HG03460 (cell line): ENCODE data around the gene NF2.

Experiments used
- ATAC-seq: cut with Tn5 transposase; IDR thresholded peaks from one replicate; pipeline ENCODE4 v1.9.1; 2021; ENCODE audit not compliant: unreplicated experiment

The NF2 gene

DNA sequence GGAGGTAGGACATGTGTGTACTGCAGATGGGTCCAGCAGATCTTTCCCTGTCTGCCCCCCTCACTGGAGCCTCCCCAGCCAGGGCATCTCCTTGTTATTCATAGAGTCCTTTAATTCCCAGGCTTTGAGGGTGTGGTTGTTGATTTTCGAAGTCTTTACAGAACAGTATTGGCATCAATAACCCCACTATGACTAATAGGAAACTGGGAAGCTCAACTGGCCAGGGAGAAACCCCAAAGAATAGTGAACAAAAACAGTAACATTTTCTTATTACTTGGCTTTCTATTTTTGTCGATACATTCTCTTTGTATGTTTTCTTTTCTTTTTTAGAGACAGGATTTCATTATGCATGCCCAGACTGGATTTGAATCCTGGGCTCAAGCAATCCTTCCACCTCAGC is 57.9 kb downstream of the NF2 start:
- ATAC-seq: no peak

DNA sequence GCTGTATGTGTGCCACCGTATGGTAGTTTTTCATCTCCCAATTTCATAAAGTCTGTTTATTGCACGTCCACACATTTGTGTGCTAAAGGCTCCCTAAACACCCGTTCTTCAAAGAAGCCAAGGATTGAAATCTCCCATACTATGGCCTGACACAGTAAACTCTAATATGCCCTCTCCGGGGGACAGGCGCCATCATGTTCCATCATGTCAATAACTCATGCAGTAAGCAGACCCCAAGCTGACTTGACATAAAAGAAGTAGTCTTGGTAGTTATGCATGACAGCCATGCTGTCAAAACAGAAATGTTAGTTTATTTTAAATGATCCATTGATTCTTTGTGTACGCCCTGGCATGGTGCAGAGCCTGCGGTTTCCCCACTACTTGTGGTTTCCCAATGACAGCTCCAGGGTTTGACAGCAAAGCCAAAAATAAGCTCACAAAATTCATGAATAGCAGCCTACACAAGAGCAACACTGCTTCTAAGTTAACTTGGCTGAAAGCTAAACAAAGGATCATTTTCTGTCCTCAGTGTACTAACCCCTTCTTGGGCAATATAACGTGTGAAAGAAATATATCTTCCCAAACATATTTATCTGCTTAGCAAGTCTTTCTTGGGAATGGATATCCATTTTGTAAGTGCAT is 59.9 kb downstream of the NF2 start:
- ATAC-seq: no peak

DNA sequence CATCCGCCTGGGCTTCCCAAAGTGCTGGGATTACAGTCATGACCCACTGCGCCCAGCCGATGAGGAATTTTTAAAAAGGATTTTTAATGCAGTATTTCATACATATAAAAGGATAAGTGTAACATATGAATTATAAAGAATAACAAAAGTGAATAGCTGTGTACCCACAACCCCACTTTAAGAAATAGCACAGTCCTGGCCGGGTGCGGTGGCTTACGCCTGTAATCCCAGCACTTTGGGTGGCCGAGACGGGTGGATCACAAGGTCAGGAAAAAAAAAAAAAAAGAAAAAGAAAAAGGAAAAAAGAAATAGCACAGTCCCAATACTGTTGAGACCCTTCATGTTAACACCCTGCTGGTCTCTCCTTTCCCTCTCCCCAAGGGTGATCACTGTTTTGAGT is 62.1 kb downstream of the NF2 start:
- ATAC-seq: no peak

DNA sequence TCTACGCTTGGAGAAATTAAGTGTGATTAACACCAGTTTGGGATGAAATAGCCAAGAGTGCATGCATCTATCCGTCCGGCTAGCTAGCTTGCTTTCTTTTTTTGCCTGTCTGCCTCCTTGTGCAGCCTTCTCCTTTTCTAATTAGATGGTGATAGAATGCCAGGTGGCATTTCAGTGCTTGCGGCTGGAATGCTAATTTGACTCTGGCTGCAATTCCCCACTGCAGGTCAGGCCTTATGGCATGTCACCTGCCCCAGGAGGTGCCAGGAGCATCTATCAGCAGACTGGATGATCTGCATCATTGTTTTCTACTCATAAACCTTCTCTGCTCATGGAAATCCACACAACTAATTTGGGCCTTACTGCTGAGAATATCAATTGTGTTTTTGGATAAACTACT is 65.2 kb downstream of the NF2 start:
- ATAC-seq: no peak

DNA sequence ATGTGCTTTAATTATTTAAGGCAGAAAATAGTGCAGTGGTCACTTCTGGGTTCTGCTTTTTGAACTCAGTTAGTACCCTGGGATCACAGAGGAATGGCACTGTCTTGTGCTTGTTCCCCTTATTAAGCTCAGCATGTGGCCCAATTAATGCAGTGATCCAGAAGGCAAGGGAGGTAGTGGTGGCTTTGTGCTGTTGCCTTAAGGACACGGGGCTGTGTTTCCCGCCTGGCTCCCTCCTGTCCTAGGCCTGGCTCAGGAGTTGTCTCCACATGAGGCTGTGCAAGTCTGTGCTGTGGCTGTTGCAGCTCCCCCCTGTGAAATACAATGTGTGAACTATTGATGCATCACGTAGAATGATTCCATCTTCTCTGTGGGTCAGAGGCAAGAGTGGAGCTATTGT is 67.2 kb downstream of the NF2 start:
- no peak for ATAC-seq

DNA sequence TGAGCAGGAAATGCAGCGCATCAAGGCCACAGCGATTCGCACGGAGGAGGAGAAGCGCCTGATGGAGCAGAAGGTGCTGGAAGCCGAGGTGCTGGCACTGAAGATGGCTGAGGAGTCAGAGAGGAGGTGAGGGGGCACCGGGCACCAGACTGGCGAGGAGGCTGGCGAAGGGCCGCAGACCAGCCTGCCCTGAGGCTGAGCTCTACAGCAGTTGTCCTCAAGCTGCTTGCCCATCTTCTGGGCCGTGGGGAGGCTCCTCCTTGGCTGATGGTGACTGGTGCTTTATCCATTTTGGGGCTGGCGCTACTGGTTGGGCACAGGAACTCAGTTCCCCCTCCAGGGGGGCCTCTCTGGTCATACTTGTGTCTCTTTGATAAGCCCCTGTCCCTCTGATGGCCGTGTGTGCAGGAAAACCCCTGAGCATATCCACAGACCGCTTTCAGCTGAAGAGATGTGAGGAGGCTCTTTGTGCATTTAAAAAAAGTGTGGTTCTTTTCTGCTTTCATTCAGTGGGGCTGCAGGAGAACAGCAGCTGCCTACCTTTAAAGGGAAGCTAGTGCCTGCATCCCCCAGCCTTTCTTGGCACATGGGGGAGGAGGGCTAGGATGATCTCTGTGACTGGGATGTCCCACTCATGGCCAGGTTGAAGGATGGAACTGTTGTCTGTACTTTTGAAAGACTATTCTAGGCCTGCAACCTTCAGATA is 70.1 kb downstream of the NF2 start:
- no peak for ATAC-seq

DNA sequence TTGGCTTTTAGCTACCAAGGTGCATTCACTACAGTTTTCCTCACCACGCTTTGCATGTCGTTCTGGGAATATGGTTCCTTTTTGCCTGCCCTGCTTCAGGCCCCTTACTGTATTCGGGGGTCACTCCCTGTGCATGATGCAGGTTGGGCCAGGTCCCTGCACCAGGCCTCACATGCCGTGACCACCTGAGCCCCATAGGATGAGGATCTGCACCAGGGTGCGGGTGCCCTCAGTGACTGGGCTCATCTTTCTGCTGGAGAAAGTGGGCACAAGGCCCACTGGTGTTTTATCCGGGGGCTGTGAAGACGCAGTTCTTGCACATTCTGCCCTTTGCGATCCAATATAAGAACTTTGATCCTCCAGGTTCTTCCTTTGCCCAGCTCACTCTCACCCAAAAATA is 70.7 kb downstream of the NF2 start:
- ATAC-seq: no peak

DNA sequence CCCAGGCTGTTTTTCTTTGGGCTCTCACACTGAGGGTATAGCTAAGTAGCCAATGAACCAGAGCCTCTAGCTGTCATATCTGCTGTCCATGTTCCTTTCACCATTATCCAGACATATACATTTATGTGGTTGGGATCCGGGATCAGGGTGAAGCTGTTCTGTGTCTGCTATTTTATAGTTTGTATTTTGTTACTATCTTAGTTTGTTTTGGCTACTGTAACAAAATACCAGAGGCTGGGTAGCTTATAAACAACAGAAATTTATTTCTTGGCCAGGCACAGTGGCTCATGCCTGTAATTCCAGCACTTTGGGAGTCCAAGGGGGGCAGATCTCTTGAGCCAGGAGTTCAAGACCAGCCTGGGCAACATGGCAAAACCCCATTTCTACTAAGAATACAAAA is 75.9 kb downstream of the NF2 start:
- no peak for ATAC-seq

DNA sequence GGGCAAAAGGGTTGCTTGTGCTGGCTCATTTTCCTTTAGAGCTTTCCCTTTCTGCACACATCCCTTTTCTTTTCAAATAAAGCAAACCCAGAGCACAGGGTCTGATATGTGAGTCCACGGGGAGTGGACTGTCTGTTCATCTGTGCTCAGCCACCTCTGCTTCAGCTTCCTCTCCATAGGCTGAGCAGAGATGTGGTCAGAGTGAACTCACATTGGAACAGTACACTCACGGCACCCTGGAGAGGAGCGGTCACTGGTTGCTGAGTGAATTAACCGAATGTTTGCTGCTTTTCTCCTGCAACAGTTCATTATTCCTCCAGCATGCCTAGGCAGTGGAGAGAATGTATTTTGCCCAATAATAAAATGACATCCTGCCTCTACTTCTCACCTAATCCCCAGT is 80.1 kb downstream of the NF2 start:
- no peak for ATAC-seq

DNA sequence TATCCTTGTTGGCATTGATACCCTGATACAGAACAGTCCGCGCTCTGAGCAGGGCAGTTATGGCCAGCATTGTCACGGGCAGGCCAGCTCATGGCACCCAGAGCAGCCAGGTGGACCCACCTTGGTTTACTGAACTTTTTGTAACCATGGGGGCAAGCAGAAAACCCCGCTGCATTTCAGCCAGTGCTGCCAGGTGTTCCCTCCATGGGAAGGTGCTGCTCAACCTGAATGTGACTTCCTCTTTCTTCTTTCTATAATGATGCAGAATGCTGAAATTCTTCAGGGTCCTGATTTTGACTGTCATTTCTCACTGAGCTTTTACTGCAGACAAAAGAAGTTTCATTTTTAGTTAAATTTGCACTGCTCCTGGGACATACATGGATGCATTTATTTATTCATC is 80.8 kb downstream of the NF2 start:
- no peak for ATAC-seq

DNA sequence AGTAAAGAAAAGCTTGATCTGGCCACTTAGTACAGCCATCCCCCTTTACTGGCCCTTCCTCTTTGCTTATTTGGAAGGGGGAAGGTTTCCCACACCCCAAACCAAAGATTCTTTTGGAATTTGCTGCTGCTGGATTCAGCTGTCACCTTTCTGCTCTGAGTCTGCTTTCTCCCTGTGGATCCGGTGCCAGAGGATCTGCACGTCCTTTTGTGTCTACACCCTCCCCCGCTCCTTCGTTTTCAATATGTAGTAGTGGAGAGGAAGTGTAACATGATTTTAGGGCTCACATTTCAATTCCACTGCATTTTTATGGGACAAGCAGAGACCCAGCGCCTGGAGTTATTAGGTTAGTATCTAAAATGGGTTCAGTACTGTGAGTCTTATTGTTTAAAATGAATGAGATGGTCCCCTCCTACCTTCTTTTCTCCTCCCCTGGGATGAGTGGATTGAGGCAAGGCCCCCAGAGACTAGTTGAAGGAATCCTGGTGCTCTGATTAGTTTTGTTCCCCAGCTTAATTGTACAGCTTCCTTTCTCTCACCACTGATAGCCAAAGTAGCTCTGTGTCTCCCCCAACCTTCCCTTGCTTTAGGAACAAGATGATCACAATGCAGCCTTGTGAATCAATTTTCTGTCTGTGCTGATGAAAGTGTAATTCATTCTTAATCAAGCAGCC is 85.9 kb downstream of the NF2 start:
- no peak for ATAC-seq

DNA sequence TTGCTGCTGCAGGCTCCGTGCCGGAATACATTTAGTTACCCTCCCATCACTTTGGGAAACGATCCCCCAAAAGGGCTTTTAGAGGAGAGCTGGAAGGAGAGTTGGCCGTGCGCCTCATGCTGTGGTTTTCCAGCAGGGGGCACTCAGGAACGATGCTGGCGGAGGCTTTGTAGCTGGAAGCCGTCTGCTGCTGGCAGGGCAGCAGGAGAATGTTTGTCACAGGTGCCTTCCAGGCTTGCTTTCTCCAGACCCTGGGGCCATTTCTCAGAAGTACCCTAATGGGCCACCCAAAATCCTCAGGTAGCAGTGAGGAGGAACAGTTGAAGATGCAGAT is 86.4 kb downstream of the NF2 start:
- no peak for ATAC-seq

DNA sequence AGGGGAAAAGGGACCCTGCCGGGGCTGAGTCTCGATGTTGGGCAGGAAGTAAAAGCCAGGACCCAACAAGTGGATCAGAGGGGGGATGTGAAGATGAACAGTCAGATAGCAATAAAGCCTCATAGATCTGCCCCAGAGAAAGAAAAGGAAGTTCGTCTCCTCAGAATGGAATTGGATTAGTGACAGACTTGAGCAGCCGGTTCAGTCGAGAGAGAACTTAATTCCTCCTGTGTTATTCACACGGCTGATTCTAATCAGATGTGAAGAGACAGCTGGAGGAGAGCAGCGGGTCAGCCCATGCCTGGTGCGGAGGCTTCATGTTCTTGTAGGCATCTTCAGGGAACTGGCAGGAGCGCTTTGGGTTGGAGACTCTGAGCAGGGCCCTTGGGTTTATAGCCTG is 87.0 kb downstream of the NF2 start:
- ATAC-seq: no peak

DNA sequence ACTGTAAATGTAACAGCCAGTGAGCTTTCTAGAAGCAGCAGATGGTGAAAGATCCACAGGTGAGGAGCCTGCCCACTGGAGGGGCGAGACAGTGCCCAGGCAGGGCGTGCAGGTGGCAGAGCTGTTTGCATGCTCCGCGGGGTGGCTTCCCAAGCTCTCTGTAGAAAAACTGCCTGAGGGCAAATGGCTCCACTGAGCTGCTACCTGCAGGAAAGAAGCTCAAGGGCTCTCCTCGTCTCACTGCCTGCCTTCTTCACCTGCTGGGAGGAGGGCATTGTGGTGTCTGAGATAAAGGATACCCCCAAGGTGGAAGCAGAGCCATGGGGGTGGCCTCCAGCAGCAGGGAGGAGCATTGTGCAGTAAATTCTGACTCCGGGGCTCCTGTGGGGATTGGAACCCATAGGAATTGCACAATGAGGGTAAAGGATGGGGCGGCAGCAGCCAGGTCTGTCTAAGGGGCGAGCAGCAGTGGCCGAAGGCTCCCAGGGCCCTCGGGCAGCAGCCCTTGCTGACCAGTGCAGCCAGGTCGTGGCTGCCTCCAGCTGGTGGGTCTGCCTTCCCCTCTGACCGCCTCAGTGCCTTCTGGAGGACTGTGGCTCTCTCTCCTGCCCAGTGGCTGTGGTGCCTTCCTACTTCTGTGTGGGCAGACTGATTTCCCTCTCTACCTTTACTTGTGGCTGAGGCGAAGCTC is 88.3 kb downstream of the NF2 start:
- no peak for ATAC-seq

DNA sequence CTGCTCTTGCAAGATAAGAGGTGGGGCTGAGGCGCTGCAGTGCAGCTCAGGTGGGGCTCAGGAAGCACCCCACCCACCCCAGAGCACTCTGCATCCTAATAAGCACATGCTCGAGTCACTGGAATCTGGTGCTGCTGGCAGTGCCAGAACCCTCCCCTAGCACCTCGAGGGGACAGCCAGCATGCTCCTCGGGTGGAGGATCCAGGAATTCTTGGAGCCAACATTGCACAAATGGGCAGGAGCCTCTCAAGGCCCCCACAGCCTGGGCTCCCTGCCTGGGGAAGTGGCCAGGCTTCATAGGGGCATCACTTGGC is 88.9 kb downstream of the NF2 start:
- no peak for ATAC-seq

DNA sequence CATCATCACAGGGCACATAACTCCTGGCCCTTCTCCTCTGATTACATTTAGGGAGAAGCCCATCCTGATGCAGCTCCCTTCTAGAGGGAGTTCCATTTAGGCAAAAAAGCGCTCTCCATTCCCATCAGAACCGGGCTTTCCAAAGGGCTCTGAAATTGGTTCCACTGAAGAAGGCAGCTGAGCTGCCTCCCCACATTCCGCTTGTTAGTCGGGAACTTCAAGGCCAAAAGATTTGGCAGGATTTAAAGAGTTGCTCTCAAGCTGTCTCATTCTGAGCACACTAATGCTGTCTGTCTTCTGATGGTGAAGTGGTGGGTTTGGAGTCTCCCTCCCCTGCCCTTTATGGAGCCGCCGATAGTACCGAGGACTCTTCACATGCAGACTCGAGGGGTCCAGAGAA is 89.7 kb downstream of the NF2 start:
- no peak for ATAC-seq

DNA sequence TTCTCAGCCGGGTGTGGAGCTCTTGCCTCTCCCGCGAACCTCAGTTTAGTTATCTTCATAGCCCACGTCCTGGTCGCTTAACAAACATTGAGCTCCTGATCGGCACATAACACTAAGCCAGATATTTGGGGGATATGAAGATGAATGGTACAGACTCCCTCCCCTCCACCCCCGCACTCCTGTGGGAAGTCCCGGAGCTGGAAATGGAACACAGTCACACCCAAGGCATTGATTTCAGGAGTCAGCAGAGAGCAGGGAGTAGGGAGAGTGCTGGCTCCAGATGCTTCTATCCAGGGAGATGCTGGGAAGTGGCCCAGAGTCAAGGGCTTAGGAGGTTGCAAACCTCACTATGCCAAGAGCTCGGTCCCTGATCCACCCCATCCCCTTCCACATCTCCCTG is 90.2 kb downstream of the NF2 start:
- no peak for ATAC-seq

DNA sequence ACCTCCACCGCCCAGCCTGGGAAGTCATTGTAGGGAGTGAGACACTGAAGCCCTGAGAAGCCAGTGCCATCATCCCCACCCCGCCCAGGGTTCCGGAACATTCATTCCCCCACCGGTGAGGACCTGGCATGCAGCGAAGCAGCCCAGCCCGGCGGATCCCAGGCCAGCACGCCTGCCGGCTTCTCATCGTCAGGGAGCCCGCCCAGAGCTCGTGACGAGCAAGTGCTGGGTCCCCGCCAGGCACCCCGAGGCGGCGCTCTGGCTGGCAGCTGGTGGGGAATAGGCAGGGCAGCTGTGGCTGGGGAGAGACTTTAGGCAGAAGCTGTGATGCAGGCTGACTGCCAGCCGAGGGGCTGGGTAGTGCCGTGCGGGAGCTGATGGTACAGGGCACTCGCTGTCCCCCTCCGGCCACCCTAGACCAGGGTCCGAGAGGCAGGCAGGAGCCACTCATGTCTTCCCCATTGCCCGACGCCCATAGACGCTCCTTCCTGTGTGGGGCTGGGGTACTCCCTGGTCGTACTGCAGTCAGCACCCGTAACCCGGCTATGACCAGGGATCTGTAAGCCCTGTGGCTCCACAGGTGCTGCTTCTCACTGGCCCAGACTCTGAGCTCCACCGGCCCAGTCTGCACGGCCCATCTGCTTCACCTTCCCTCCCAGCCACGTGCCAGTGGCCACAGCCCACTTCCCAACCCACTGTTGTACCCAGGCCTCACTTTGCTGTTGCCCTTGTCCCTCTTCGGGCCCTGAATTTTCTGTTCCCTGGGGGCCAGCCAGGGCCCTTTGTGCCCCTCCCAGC is 91.9 kb downstream of the NF2 start:
- no peak for ATAC-seq

DNA sequence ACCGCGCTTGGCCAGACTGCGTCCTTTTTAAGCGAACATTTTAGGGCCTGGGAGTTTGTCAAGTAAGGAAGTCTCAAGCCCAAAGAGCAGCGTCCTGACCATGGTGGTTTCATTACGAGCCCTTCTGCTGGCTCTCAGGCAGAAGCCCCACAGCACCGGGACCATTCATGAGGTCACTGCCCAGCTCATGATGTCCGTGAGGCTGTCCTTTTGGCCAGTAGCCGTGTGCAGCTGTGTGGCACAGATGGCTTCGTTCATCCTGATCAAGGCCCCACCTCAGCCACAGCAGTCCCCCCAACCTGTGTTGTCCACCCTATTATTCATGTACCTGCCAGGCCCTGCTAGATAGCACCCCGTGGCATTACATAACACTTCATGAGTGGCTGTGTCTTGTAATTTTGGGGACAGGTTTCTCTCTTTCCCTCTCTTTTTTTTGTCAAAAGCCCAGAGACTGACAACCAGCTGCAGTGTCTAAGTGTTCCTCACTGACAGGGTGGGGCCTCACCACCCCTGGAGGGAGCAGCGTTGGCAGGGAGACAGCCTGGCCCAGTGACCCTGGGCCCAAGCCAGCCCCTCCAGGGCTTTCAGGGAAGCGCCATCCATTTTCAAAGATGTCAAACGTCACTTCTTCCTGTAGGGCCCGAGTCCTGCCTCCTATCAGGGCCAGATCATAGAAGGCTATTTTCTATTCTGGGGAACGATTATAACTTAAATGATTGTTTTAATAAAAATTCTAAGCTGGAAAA is 94.6 kb downstream of the NF2 start:
- no peak for ATAC-seq

DNA sequence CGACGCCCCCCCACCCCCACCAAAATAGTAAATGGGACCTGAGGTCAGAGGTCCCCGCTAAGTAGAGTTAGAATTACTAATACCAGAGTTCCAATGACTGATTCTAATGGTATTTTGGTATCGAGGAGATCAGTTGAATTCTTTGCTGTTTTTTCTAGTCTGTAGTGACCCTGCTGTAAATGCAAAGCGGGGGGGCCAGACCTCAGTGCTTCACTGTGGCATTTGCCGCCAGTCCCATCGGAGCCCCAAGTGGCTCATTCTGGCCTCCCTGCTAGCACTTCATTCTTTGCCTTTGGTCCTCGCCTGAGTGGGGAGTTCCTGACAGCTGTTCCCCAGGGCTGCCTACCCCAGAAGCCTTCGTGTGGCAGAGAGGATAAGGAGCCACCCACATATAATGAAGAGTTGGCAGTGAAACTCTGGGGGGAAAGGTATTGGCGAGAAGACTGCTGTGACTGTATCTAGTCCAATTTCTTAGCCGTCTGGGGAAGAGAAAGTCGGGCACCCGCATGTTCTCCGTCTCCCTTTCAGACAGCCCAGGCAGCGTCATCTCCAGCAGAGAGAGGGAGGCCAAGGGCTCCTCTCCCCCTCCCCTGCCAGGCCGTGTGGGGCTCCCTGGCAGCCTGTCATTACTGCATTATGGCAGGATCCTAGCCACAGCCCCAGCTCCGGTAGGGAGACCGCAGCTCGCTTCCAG is 96.9 kb downstream of the NF2 start:
- ATAC-seq: no peak

DNA sequence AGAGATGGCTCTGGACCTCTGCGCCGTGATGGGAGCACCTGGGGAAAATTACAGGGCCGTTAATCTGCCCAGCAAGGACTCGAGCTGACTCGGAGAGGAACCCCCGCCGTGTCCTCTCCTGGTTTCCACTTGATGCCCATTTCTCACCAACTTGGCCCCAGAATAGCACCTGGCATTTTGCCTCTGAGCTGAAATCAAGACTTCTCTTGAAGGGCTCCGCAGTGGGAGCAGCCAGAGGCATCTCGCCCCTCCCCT is 97.4 kb downstream of the NF2 start:
- ATAC-seq: no peak
